ENCODE data around the gene MT3. TPM values are rescaled to one million over a fixed set of nuclear protein-coding genes. Genes with fewer than 3 reads are reported as not detected.

The MT3 gene
- total RNA-seq, result 10 to 100 TPM in 1 of 2 donors, 1 to 10 TPM in 1; 8.2 to 11.5 TPM
- long read RNA-seq, partial matches to known transcripts, result 0 of 1 reads
- long read RNA-seq, other reads (novel, unspliced or antisense), result 0 of 1 reads

- no peak for DNase-seq
- intact Hi-C loops (cut with DNase I), result no loop called here
- ATAC-seq, result peak; percentile 50
Measured at GRCh38 chr16:56589141-56590039, at the start of gene MT3. Gene MT3, plus strand, starts transcription at chr16:56589528. Its CDS starts 63 bp downstream, at chr16:56589591.

GRCh38 chr16:56539656-56540055 lies 49.7 kb upstream of the MT3 start:
- intact Hi-C loops (cut with DNase I), result no loop called here
- no peak for DNase-seq
- ATAC-seq, result peak; percentile 14 to 54

DNA sequence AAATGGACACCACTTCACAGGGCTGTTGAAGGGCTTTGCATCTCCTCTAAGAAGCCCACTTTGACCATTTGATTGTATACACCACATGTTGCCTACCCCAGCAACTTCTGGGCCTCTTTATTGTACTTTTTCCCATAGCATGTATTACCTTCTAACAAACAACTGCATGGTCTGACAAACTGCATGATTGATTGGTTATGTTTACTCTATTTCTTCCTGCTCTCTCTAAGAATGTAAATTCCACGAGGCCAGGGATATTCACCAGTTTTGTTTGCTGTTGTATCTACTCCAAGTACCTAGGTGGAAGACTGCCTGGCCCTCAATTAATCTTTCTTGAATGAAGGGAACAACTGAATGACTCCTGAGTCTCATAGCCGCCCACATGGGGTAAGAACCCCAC lies 47.3 kb upstream of the MT3 start:
- DNase-seq, result no peak
- intact Hi-C loops (cut with DNase I), result no loop called here
- ATAC-seq, result no peak

DNA sequence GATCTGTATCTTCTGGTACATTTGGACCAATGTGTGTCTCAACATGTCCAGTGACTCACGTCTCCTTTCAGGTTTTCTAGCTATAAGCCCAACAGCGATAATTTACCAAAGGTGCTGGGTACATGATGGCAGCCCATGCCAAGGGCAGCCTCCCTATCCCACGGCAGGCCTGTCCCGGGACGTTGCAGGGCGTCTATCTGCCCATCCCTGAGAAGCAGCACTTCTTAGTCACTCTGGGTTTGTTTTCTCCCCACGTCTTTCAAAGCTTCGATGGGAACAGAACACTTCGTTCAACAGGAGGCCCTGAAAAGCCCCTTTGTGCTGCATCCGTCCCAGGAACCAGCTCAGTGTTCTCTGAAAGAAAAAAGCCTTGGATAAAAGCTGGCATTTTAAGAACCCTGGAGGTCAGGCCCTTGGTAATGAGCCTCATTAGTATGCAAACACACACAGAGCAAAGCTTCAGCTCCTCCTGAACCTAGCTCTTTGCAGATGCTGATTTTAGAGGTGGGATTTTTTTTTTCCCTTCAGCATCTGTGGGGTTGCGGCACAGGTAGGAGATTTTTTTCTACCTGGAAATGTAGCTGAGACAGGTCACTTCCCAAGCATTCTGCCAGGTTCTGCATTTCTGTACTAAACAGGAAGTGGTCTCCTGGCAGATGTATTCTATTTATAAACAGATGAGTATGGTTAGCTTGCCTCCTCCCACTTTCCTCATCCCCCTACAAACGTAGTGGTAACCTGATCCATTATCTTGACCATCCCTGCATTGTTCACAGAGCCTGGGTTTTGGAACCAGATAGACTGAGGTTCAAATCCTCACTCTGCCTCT lies 42.0 kb upstream of the MT3 start:
- DNase-seq (no peak), ATAC-seq (peak in 1 of 2 donors; percentile 37)
- intact Hi-C loops (cut with DNase I), result no loop called here

- DNase-seq (no peak), ATAC-seq (no peak)
- intact Hi-C loops (cut with DNase I), result no loop called here
Measured at GRCh38 chr16:56547949-56548567, 41.3 kb upstream of the MT3 start.

DNA sequence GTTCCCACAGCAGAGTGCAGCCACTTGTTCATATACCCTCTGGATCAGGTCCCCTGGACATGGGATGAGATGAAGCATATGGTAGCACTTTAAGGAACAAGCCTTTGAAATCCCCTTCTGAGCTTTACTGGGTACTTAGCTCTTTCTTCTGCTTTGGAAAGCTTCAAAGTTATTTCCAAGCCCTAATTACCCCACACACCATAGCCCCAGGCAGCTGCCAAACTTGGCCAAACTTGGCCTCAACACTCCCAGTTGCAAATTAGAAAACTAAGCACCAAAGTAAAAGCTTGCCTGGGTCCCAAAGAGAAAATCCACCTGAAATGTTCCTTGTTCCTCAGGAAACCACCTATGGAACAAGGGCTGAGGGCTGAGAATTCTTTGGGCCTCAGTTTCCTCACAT lies 40.2 kb upstream of the MT3 start:
- DNase-seq (no peak), ATAC-seq (no peak)
- intact Hi-C loops (cut with DNase I), result no loop called here

GRCh38 chr16:56549744-56550385 lies 39.5 kb upstream of the MT3 start:
- ATAC-seq, result no peak
- no peak for DNase-seq
- intact Hi-C loops (cut with DNase I), result no loop called here

DNA sequence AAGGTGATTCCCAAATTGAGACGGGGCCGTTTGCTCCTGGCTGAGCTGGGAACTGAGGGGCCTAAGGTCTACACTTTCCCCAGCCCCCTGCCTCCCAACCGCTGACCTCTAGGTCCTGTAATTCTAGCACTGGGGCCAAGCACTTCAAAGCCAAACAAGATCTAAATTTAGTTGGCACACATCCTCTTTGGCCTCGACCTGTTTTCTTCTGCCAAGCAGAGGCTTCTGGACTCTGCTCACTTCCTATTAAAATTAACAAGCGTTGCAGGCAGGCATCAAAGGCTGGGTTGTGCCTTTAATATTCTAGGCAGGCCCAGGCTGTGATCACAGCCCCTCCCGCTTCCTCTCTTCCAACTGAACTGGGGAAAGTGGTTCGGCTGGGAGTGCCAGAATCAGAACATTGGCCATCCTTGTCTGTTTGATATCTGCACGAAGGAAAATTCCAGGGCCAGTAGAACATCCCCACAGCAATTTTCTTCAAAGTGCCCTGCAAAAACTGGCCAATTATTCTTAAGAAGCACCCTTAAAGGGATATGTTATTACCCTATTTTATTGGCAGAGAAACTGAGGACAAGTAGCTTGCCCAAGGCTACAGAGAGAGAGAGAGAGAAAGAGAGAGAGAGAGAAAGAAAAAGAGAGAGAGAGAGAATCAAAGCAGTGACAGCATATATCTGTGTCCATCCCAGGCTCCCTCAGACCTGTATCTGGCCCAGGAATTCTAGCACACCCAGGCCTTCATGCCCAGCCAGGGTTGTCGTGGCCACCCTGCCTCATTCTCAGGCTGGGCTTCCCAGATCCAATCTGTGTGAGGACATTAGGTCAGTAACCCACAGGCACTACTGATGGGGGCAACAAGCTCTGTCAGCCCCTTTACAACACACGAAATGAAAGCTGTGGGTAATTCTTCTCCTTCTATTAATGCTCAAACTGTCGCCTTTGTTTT lies 37.3 kb upstream of the MT3 start:
- DNase-seq (peak; percentile 30), ATAC-seq (peak; percentile 83)
- intact Hi-C loops (cut with DNase I), result no loop called here

- ATAC-seq (no peak), DNase-seq (no peak)
- intact Hi-C loops (cut with DNase I), result no loop called here
Measured at GRCh38 chr16:56554441-56554840, 34.9 kb upstream of the MT3 start.

- intact Hi-C loops (cut with DNase I), result no loop called here
- ATAC-seq, result no peak
- DNase-seq, result no peak
Measured at GRCh38 chr16:56558024-56558747, 31.1 kb upstream of the MT3 start.

DNA sequence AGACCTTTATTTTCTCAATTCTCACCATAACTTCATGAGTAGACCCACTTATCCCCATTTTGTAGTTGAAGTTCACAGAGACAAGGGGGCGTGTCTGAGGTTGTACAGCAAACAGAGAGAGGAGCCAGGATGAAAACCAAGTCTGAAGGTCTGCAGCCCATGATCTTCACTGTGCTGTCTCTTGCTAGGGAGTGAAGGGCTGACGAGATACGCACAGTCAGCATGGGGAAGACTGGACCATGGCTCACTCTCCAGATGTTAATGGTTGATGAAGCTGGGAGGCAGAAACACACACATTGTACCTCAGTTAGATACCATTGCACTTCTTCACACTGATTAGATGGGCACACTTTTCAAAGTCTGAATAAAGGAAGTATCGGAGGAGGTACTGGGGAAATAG lies 30.2 kb upstream of the MT3 start:
- DNase-seq, result no peak
- intact Hi-C loops (cut with DNase I), result no loop called here
- no peak for ATAC-seq

- intact Hi-C loops (cut with DNase I), result no loop called here
- ATAC-seq (no peak), DNase-seq (no peak)
Measured at GRCh38 chr16:56560447-56560846, 28.9 kb upstream of the MT3 start.

DNA sequence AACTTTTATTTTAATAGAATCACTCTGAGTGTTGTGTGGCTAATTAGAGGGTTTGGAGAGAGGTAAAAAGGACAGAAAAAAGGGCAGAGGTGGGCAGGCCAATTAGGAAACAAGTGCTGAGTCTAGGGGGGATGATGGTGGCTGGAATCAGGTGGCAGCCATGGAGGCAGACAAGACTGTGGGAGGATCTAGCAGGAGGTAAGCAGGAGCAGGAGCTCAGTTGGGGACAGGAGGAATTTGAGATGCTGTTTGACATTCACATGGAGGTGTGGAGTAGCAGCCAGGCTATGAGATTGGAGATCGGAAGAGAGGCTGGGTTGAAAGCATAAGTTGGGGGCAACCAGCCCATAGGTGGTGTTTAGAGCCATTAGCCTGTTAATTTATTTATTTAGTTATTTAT lies 28.2 kb upstream of the MT3 start:
- DNase-seq (no peak), ATAC-seq (no peak)
- intact Hi-C loops (cut with DNase I), result no loop called here

DNA sequence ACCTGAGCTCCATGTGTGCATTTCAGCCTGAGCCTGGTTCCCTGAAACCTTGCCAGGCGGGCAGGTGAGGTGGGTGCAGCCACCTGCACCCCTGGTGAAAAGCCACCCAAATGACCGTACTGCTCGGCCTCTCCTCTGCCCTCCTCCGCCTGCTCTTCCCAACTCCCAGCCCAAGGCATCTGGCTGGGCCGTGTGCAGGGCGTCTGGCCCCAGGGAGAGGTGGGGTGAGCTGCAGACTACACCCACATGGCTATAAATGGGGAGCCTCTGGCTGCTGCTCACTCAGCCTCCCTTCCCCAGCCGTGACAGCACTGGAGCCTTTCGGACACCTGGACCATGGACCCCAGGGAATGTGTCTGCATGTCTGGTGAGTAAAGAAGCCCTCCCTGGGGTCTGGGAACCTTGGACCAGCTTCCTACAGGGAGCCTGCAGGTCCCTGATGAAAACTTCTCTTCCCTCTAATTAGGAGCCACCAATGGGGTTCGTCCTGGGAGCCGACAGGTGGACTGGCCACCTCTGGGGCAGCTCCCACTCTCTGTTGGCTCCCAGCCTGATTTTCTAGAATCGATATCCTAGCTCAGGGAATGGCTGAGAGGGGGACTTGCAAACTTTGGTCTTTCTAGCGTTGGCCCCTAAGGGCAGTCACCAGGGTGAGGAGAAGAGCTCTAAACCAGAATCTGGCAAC lies 24.4 kb upstream of the MT3 start, which contains the start of gene MT4:
Gene MT4 (plus strand): TSS at position 281 of the 685 bp plus-strand sequence. CDS start 56 bp downstream, at position 337.
- intact Hi-C loops (cut with DNase I), result no loop called here
- ATAC-seq (no peak), DNase-seq (no peak)

DNA sequence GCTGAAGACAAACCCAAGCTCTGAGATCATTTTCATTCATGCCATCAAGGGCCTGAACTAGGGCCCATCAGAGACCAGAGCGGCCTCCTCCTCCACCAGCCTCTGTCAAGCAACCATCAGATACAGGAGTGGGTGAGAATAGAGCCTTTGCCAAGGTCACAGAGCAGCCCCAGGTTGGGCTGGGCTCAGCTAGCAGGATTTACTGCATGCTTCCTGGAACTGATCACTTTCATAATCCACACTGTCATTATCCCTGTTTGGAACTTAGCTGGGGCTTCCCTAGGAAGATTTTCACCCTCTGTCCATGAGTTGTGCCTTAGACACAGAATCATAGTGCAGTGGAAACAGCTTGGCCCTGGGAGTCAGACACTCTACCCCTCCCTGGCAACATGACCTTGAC lies 19.4 kb upstream of the MT3 start:
- DNase-seq (no peak), ATAC-seq (no peak)
- intact Hi-C loops (cut with DNase I), result loop anchor here in 1 of 2 donors (10.0 kb wide), 1 partner anchor 135 kb away; no protein-coding TSS in a partner anchor

GRCh38 chr16:56571525-56571924 lies 17.8 kb upstream of the MT3 start:
- intact Hi-C loops (cut with DNase I), result loop anchor here in 1 of 2 donors (10.0 kb wide), 1 partner anchor 133 kb away; no protein-coding TSS in a partner anchor
- no peak for ATAC-seq
- no peak for DNase-seq

GRCh38 chr16:56574625-56575024 lies 14.7 kb upstream of the MT3 start:
- ATAC-seq (no peak), DNase-seq (no peak)
- intact Hi-C loops (cut with DNase I), result loop anchor here (5.0 to 10.0 kb wide), 2 partner anchors 128 to 130 kb away; no protein-coding TSS in a partner anchor
